Chondrocyte (in vitro differentiated cells): ENCODE data around the gene TBL3. TPM values are rescaled to one million over a fixed set of nuclear protein-coding genes. Genes with fewer than 3 reads are reported as not detected.
A peak's percentile ranks its signal among the peaks of the same experiment; 100 is the strongest.
"Not testable (repeated sequence)": the region's sequence is repeated elsewhere in the genome, so short reads cannot be mapped to it uniquely, and the experiment has no call there.

ENCODE experiments used
- DNase-seq: peaks from one replicate; pipeline ENCODE4 v3.0.0; 2021; ENCODE audit warnings: mixed read lengths, low spot score
- H3K27ac Mint-ChIP-seq: one replicate; pipeline ENCODE4 v1.8.0; 2021; ENCODE audit warnings: mild to moderate bottlenecking, moderate library complexity, mixed read lengths; ENCODE audit not compliant: unreplicated experiment
- H3K27me3 Mint-ChIP-seq: 2 replicates; pipeline ENCODE4 v1.8.0; 2021; ENCODE audit warnings: low read depth, mixed read lengths
- H3K36me3 Mint-ChIP-seq: 2 replicates; pipeline ENCODE4 v1.8.0; 2021; ENCODE audit warnings: low read depth, mixed read lengths
- H3K4me1 Mint-ChIP-seq: 2 replicates; pipeline ENCODE4 v1.8.0; 2021; ENCODE audit warnings: low read depth, mild to moderate bottlenecking, mixed read lengths
- H3K4me3 Mint-ChIP-seq: one replicate; pipeline ENCODE4 v1.8.0; 2021; ENCODE audit warnings: mild to moderate bottlenecking, moderate library complexity, mixed read lengths; ENCODE audit not compliant: unreplicated experiment
- H3K9me3 Mint-ChIP-seq: 2 replicates; pipeline ENCODE4 v1.8.0; 2021; ENCODE audit warnings: low read depth, mixed read lengths
- total RNA-seq: library from RNA; stranded (reverse); gene quantifications from 3 replicates; pipeline ENCODE4 v1.2.1, GENCODE V29; 2021
- TF ChIP-seq, protein P1 (sequence below): fragments of 200-600 bp; sonication (generic); IDR thresholded peaks from 2 replicates; pipeline ENCODE4 v1.5.0; 2021; ENCODE audit warnings: antibody characterized with exemption, mild to moderate bottlenecking, moderate library complexity

Gene TBL3
- total RNA-seq, 1 donor from 2014 or later: 21.6 TPM

DNA sequence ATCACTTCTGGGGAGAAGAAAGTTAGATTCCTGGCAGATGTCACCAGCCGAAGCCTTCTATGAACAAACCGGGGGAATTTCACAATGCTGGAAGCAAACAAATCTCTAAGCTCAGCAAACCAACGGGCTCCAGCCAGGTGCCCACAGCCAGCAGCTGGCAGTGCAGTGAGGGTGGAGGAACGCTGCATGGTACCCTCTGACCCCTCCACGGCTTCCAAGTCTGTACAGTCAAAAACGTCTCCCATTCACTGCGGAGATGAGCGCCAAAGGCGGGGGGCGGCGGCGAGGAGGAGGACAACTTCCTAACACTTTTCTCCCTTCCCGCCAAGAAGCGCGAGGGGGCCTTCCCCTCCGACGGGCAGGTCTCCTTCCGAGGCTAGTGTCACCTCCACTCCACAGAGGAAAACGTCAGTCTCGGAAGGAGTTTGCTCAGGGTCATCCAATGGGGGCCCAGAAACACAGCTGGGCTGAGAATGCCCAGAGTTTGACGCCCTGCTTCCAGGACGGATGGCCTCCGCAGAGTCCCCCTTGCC, 36.8 kb downstream of the TBL3 start:
- Mint-ChIP-seq H3K4me1 (peaks cover 47% of the 10 kb centered on the region), H3K9me3 (no peaks in the 10 kb centered on the region), H3K4me3 (peak overlapping the region; percentile 86), H3K36me3 (no peaks in the 10 kb centered on the region), H3K27me3 (no peaks in the 10 kb centered on the region), H3K27ac (peak overlapping the region; percentile 90)
- TF ChIP-seq, protein P1, sequence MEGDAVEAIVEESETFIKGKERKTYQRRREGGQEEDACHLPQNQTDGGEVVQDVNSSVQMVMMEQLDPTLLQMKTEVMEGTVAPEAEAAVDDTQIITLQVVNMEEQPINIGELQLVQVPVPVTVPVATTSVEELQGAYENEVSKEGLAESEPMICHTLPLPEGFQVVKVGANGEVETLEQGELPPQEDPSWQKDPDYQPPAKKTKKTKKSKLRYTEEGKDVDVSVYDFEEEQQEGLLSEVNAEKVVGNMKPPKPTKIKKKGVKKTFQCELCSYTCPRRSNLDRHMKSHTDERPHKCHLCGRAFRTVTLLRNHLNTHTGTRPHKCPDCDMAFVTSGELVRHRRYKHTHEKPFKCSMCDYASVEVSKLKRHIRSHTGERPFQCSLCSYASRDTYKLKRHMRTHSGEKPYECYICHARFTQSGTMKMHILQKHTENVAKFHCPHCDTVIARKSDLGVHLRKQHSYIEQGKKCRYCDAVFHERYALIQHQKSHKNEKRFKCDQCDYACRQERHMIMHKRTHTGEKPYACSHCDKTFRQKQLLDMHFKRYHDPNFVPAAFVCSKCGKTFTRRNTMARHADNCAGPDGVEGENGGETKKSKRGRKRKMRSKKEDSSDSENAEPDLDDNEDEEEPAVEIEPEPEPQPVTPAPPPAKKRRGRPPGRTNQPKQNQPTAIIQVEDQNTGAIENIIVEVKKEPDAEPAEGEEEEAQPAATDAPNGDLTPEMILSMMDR: no peak
- no peak for DNase-seq

DNA sequence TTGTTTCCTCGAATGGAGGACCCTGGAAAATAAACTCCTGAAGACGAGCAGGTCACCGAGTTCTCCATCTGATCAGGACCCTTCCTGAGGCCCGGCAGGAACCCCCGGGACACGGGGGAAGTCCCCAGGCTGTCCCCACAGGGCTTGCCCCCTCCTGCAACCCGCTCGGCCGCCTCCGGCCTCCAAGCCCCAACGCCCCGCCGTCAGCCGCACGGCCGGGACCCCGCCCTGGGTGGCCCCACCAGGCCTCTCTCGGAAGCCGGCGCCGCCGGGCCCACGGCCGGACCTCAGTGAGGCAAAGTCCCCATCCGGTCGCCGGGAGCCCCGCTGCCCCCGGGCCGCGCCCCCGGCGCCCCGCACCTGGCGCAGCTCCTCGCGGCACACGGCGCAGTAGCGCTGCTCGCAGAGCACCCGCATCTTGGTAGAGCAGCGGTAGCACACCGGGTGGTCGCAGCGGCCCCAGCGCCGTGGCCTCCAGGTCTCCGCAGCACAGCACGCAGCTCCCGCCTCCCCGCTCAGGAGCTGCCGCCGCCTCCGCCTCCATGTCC, 37.4 kb downstream of the TBL3 start:
- TF ChIP-seq, protein P1: no peak
- Mint-ChIP-seq H3K27ac (peak overlapping the region; percentile 90), H3K9me3 (no peaks in the 10 kb centered on the region), H3K36me3 (no peaks in the 10 kb centered on the region), H3K4me1 (peaks cover 43% of the 10 kb centered on the region), H3K27me3 (no peaks in the 10 kb centered on the region), H3K4me3 (peak overlapping the region; percentile 86)
- DNase-seq: no peak

DNA sequence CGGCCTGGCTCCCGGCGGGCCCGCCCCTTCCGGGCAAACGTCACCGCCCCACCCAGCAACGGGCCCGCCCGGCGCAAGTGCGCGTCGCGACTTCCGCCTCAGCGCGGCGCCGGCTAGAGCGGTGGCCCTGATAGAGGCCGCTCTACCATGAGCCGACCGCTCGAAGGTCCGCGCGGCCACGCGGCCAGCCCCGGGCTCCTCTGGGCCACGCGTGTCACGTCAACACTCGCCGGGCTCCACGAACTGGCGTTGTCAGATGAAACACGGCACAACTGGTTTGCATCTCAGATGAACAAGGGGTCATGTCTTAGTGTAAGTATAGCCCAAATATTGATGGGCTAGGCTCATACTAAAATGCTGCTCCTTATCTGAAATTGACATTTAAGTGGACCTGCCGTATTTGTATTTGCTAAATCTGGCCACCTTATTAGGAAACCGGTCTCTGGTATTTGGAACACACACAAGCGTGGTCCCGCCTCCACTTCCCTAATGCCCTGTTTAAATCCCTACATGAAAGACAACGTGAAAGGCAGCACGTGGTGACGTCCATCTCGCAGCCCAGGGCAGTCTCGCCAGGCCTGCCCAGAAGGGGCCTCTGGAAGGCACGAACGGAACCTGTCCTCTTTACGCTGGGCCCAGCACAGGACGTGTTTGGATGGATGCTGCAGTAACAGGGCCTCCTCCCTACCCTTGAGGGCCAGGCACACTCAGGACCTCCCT, 38.1 kb downstream of the TBL3 start, which contains the start of gene ZNF598:
Gene ZNF598, minus strand, starts transcription at position 31 of the 720 bp plus-strand sequence.
- DNase-seq: no peak
- H3K4me1 Mint-ChIP-seq: peaks cover 37% of the 10 kb centered on the region
- H3K27me3 Mint-ChIP-seq: no peaks in the 10 kb centered on the region
- TF ChIP-seq, protein P1: peak; percentile 47
- peak within 1 kb of the TSS; percentile 86 for H3K4me3 Mint-ChIP-seq
- H3K9me3 Mint-ChIP-seq: no peaks in the 10 kb centered on the region
- H3K27ac Mint-ChIP-seq: peak within 1 kb of the TSS; percentile 93
- H3K36me3 Mint-ChIP-seq: no peaks in the 10 kb centered on the region

DNA sequence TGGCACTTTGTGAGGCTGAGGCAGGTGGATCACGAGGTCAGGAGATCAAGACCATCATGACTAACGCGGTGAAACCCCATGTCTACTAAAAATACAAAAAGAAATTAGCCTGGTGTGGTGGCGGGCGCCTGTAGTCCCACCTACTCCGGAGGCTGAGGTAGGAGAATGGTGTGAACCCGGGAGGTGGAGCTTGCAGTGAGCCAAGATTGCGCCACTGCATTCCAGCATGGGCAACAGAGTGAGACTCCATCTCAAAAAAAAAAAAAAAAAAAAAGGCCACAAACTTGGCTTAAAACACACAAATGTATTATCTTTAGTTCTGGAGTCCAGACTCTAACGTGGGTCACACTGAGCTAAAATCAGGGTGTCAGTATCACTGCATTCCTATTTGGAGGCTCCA, 39.9 kb downstream of the TBL3 start:
- H3K9me3 Mint-ChIP-seq, H3K27ac Mint-ChIP-seq, H3K27me3 Mint-ChIP-seq, DNase-seq, H3K4me3 Mint-ChIP-seq, H3K36me3 Mint-ChIP-seq: not testable (repeated sequence)
- peaks cover 28% of the 10 kb centered on the region for H3K4me1 Mint-ChIP-seq

DNA sequence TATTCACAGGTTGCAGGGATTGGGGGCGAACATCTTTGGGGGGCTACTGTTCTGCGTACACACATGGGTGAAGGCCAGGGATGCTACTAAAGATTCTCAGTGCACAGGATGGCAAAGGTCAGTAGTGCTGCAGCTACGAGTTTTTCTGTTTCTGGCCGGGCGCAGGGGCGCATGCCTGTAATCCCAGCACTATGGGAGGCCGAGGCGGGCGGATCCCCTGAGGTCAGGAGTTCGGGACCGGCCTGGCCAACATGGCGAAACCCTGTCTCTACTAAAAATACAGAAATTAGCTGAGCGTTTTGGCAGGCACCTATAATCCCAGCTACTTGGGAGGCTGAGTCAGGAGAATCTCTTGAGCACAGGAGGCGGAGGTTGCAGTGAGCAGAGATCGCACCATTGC, 41.7 kb downstream of the TBL3 start:
- TF ChIP-seq, protein P1: no peak
- no peaks in the 10 kb centered on the region for H3K9me3 Mint-ChIP-seq
- H3K36me3 Mint-ChIP-seq: no peaks in the 10 kb centered on the region
- H3K4me1 Mint-ChIP-seq: peaks cover 11% of the 10 kb centered on the region
- no peak overlapping the region for H3K27ac Mint-ChIP-seq
- no peaks in the 10 kb centered on the region for H3K27me3 Mint-ChIP-seq
- no peak overlapping the region for H3K4me3 Mint-ChIP-seq
- DNase-seq: no peak
